GM12875 (cell line): ENCODE data around the gene CHCT1.

Experiments used
- H3K4me3 ChIP-seq: one replicate; pipeline ENCODE4 v1.5.1; 2011; ENCODE audit warnings: low read depth, low read length, control low read depth
- TF ChIP-seq, protein P1 (sequence below): IDR thresholded peaks from 2 replicates; pipeline ENCODE4 v1.5.1; 2011; ENCODE audit warnings: low read depth, mild to moderate bottlenecking, control low read depth, inconsistent platforms, low read length, moderate library complexity, borderline replicate concordance; ENCODE audit not compliant: insufficient read depth

CHCT1 gene

DNA sequence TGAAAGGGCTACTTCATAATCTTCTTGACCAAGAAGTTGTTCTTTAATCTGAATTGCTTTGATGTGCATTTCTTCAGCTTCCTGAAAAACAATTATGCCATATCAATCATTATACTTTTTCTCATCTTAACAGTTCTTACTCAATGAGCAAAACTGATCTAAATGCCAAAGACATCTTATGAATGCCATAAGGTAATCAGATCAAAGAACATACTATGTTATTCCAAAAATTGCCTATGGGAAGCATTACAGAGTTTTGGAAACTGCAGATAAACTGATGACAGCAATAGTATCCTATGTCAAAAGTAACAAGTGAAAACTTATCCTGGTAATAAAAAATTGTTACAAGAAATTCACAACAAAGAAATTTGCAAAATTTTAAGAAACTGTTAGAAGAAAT is 29.7 kb downstream of the CHCT1 start:
- TF ChIP-seq, protein P1, sequence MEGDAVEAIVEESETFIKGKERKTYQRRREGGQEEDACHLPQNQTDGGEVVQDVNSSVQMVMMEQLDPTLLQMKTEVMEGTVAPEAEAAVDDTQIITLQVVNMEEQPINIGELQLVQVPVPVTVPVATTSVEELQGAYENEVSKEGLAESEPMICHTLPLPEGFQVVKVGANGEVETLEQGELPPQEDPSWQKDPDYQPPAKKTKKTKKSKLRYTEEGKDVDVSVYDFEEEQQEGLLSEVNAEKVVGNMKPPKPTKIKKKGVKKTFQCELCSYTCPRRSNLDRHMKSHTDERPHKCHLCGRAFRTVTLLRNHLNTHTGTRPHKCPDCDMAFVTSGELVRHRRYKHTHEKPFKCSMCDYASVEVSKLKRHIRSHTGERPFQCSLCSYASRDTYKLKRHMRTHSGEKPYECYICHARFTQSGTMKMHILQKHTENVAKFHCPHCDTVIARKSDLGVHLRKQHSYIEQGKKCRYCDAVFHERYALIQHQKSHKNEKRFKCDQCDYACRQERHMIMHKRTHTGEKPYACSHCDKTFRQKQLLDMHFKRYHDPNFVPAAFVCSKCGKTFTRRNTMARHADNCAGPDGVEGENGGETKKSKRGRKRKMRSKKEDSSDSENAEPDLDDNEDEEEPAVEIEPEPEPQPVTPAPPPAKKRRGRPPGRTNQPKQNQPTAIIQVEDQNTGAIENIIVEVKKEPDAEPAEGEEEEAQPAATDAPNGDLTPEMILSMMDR = no peak

GRCh38 chr17:60455378-60455777 is 33.1 kb downstream of the CHCT1 start:
- TF ChIP-seq, protein P1 = no peak
- no peak overlapping the region for H3K4me3 ChIP-seq

More for the DNA sequence above, 29.7 kb downstream of the CHCT1 start:
- H3K4me3 ChIP-seq = no peak overlapping the region

DNA sequence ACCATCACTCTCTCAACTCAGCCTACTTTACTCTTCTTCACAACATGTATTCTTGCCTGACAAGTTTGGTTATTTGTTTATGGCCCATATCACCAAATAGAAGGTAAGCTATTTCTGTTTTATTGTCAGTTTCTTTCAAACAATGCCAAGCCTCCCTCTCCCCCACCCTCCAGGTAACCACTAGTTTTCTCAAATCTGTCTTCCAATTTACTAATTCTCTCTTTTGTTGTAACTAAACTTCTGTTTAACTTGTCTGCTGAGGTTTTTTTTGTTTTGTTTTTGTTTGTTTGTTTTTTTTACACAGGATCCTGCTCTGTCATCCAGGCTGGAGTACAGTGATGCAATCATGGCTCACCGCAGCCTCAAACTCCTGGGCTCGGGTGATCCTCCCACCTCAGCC is 34.9 kb downstream of the CHCT1 start:
- H3K4me3 ChIP-seq = no peak overlapping the region
- TF ChIP-seq, protein P1 = no peak

DNA sequence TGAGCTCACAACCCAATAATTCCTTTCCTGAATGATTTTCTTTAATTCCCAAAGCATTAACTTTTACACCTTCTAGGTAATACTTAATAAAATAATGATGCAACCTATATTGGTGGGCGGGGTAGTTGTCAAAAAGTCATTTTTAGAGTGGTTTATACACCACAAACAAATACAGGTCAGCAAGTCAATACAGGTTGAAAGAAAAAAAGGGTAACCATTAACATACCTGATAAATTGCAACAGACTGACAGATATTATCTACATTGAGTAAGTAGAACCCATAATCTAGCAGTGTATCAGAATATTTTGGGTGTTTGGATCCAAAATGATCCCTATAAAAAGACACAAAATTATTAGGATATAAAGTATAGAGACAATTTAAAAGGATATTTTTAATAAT is 39.3 kb downstream of the CHCT1 start:
- TF ChIP-seq, protein P1 = no peak
- H3K4me3 ChIP-seq = no peak overlapping the region

GRCh38 chr17:60463157-60463835 is 41.0 kb downstream of the CHCT1 start:
- TF ChIP-seq, protein P1 = no peak
- H3K4me3 ChIP-seq = no peak overlapping the region

- TF ChIP-seq, protein P1 = no peak
- no peak overlapping the region for H3K4me3 ChIP-seq
Measured at GRCh38 chr17:60464343-60464742, 42.1 kb downstream of the CHCT1 start.

- TF ChIP-seq, protein P1 = no peak
- no peak overlapping the region for H3K4me3 ChIP-seq
Measured at GRCh38 chr17:60468371-60468770, 46.1 kb downstream of the CHCT1 start.
